Panc1 (cell line): ENCODE data around the gene CHST5. TPM values are rescaled to one million over a fixed set of nuclear protein-coding genes. Genes with fewer than 3 reads are reported as not detected.
"Not testable (repeated sequence)": the region's sequence is repeated elsewhere in the genome, so short reads cannot be mapped to it uniquely, and the experiment has no call there.

Experiments used
- ATAC-seq: fragments of 200-7000 bp; cut with Tn5 transposase; 2 replicates; pipeline ENCODE4 v1.9.1; 2020; ENCODE audit warnings: mild to moderate bottlenecking, moderate library complexity
- BruUV-seq: library from RNA; stranded (reverse); fragments of 400-500 nt; replicated peaks from 2 replicates; lab custom pipeline; 2021; lab: Mats Ljungman, UMichigan
- CTCF ChIA-PET: fragments of 300-600 bp; sonication (Branson Sonifier 250); formaldehyde crosslinking; loops from one replicate; lab custom pipeline; 2022; ENCODE audit warnings: antibody characterized with exemption; lab: Charles Lee
- POLR2A ChIA-PET: fragments of 300-600 bp; sonication (Branson Sonifier 250); formaldehyde crosslinking; loops from one replicate; lab custom pipeline; 2022; ENCODE audit warnings: antibody characterized with exemption; lab: Charles Lee
- DNase-seq: peaks from one replicate; pipeline ENCODE4 v3.0.0-alpha.2; 2010; ENCODE audit warnings: low read depth, low spot score
- H3K27ac ChIP-seq: 2 replicates; pipeline ENCODE4 v1.5.1; 2011; ENCODE audit warnings: mild to moderate bottlenecking, low read length, inconsistent platforms
- H3K27me3 ChIP-seq: fragments of 200-500 bp; sonication (Bioruptor generic); 2 replicates; pipeline ENCODE4 v1.6.0; 2014; ENCODE audit warnings: low read length, inconsistent platforms; ENCODE audit not compliant: control insufficient read depth, insufficient read depth
- H3K36me3 ChIP-seq: fragments of 200-500 bp; sonication (Bioruptor generic); 2 replicates; pipeline ENCODE4 v1.5.1; 2014; ENCODE audit warnings: inconsistent platforms, mild to moderate bottlenecking, low read length, moderate library complexity; ENCODE audit not compliant: control insufficient read depth, insufficient read depth
- H3K4me1 ChIP-seq: 2 replicates; pipeline ENCODE4 v1.5.1; 2011; ENCODE audit warnings: inconsistent platforms, mild to moderate bottlenecking, low read length, moderate library complexity; ENCODE audit not compliant: control insufficient read depth, insufficient read depth
- H3K4me3 ChIP-seq, 2 experiments: 2 replicates each; pipeline ENCODE4 v1.5.1; 2011 to 2012; ENCODE audit warnings: low read depth in 2 of 2, low read length in 2 of 2, mild to moderate bottlenecking in 2 of 2, inconsistent platforms in 1 of 2, moderate library complexity in 1 of 2
- H3K9me3 ChIP-seq: fragments of 200-500 bp; sonication (Bioruptor generic); 2 replicates; pipeline ENCODE4 v1.5.1; 2014; ENCODE audit warnings: low read depth, mild to moderate bottlenecking, inconsistent platforms, low read length, moderate library complexity; ENCODE audit not compliant: control insufficient read depth, insufficient read depth
- CTCF ChIP-seq: fragments of 450-650 bp; IDR thresholded peaks from 2 replicates; pipeline ENCODE4 v1.5.1; 2017; ENCODE audit warnings: mild to moderate bottlenecking
- POLR2AphosphoS5 ChIP-seq: IDR thresholded peaks from 2 replicates; pipeline ENCODE4 v1.6.1; 2012; ENCODE audit warnings: mild to moderate bottlenecking, low read depth, low read length, moderate library complexity
- SIN3A ChIP-seq: IDR thresholded peaks from 2 replicates; pipeline ENCODE4 v1.6.1; 2012; ENCODE audit warnings: low read depth, mild to moderate bottlenecking, low read length, moderate library complexity, borderline replicate concordance; ENCODE audit not compliant: insufficient read depth
- TCF7L2 ChIP-seq: IDR thresholded peaks from 2 replicates; pipeline ENCODE4 v1.6.1; 2011; ENCODE audit warnings: mild to moderate bottlenecking, low read depth, low read length, inconsistent platforms
- in situ Hi-C: cut with HindIII; loops from 2 replicates; pipeline ENCODE4 v1.10.0; 2016; ENCODE audit warnings: low sequenced_read_pairs, low pct_unique_long_range_greater_than_20kb
- intact Hi-C: fragments of 100-400 bp; cut with micrococcal nuclease; formaldehyde crosslinking; loops from one replicate; pipeline ENCODE4 v1.10.0; 2022; ENCODE audit not compliant: unreplicated experiment
- total RNA-seq: library from RNA; stranded (reverse); gene quantifications from one replicate; pipeline ENCODE4 v1.2.1, GENCODE V29; 2021; ENCODE audit not compliant: unreplicated experiment
- TF ChIP-seq, protein P1 (sequence below), 2 experiments: IDR thresholded peaks; 2 replicates each; pipeline ENCODE4 v1.6.1; 2011 to 2012; ENCODE audit warnings: low read depth in 2 of 2, control low read depth in 1 of 2, low read length in 1 of 2, mild to moderate bottlenecking in 1 of 2, moderate library complexity in 1 of 2; ENCODE audit not compliant: insufficient read depth in 1 of 2

CHST5 gene
- total RNA-seq, 1 experiment from 2014 or later = 0.15 TPM

DNA sequence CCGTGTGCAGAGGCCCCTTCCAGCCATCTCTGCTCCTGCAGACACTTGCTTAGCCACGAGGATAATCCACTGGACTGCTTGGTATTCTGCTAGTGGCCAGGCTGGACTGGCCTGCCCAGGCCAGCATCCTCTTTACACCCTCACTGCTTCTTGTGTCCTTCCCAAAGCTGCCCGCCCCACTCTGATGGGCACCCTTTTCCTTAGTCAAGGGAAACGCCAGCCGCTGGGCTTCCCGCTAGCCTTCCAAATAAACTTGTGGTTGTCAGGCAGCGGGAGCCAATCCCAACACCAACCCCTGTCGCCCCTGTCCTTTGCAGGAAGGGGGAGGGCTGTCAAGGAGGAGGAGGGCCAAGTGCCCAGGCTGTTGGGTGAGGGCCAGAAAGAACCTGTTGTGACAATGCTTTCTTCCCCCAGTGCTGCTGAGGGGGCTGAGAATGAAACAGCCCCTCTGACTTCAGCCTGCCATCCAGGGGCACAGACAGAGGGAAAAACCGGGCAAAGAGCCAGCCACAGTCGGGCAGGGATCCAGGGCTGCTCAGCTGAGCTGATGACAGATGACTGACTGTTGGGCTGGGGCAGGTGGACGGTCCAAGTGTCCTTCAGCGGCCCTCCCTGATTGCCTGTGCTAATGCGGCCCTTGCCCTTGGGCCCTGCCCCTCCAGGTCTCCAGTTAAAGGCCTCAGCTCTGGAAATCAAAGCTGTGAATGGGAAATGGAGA, 37.1 kb downstream of the CHST5 start:
- H3K36me3 ChIP-seq, POLR2A ChIA-PET, BruUV-seq, H3K4me3 ChIP-seq, CTCF ChIA-PET, H3K27me3 ChIP-seq, H3K9me3 ChIP-seq, intact Hi-C loops, H3K27ac ChIP-seq, H3K4me1 ChIP-seq, DNase-seq, in situ Hi-C loops: not testable (repeated sequence)
- ATAC-seq = peak; percentile 62; the same call in 1 of the 2 replicates

DNA sequence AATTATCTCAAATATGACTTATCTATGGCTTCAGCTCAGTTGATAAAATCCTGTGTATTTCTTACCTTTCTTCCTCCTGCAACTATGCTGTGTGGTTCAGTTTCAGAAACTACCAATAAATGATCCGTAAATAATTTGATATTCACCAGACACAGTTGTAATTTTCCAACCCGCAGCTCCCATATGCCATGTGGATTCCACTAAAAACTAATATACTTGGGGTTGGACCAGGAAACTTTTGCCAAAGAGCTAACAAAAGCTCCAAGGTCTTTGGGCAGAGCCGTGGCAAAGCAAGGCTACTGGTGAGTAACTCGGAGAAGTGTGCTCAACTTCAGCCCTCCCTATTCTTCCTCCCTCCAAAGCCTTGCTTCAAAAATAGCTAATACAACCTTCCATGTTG, 38.4 kb downstream of the CHST5 start:
- in situ Hi-C loops = no loop called here
- Histone ChIP-seq H3K27ac (no peak overlapping the region), H3K27me3 (no peaks in the 10 kb centered on the region), H3K4me3 (no peak overlapping the region), H3K36me3 (no peaks in the 10 kb centered on the region), H3K4me1 (no peaks in the 10 kb centered on the region), H3K9me3 (no peaks in the 10 kb centered on the region)
- no peak for DNase-seq
- no TSS peak for BruUV-seq
- CTCF ChIA-PET = interaction anchor here (0.6 kb wide), 1 partner anchor 18 kb away, joined by 4 read pairs; no protein-coding TSS in a partner anchor
- no peak for ATAC-seq
- intact Hi-C loops = no loop called here
- TF ChIP-seq, protein P1, sequence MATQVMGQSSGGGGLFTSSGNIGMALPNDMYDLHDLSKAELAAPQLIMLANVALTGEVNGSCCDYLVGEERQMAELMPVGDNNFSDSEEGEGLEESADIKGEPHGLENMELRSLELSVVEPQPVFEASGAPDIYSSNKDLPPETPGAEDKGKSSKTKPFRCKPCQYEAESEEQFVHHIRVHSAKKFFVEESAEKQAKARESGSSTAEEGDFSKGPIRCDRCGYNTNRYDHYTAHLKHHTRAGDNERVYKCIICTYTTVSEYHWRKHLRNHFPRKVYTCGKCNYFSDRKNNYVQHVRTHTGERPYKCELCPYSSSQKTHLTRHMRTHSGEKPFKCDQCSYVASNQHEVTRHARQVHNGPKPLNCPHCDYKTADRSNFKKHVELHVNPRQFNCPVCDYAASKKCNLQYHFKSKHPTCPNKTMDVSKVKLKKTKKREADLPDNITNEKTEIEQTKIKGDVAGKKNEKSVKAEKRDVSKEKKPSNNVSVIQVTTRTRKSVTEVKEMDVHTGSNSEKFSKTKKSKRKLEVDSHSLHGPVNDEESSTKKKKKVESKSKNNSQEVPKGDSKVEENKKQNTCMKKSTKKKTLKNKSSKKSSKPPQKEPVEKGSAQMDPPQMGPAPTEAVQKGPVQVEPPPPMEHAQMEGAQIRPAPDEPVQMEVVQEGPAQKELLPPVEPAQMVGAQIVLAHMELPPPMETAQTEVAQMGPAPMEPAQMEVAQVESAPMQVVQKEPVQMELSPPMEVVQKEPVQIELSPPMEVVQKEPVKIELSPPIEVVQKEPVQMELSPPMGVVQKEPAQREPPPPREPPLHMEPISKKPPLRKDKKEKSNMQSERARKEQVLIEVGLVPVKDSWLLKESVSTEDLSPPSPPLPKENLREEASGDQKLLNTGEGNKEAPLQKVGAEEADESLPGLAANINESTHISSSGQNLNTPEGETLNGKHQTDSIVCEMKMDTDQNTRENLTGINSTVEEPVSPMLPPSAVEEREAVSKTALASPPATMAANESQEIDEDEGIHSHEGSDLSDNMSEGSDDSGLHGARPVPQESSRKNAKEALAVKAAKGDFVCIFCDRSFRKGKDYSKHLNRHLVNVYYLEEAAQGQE (IDR thresholded peaks at IDR 0.05; ENCODE audit: insufficient read depth in 1 of 2, low read depth in 2 of 2, low read length in 1 of 2) = no peak
- no peak for TF ChIP-seq TCF7L2
- TF ChIP-seq CTCF = no peak
- no peak for TF ChIP-seq SIN3A
- POLR2A ChIA-PET = no interaction called here

GRCh38 chr16:75495076-75495674, 40.7 kb downstream of the CHST5 start, which contains the start of gene CHST6:
TSS of gene CHST6 (minus strand) at chr16:75495441. CDS start at chr16:75479828, 15,613 bp downstream.
- POLR2A ChIA-PET = no interaction called here

More at GRCh38 chr16:75495076-75495674, 40.7 kb downstream of the CHST5 start, which contains the start of gene CHST6:
- no peaks in the 10 kb centered on the region for H3K9me3 ChIP-seq
- in situ Hi-C loops = no loop called here
- CTCF ChIA-PET = no interaction called here
- H3K27me3 ChIP-seq = no peaks in the 10 kb centered on the region
- no peak for ATAC-seq
- intact Hi-C loops = no loop called here
- DNase-seq = no peak
- no peak within 1 kb of the TSS for H3K4me3 ChIP-seq
- H3K36me3 ChIP-seq = no peaks in the 10 kb centered on the region
- H3K4me1 ChIP-seq = 0 out of 2 replicates have a peak, but pooled peaks cover 5% of the 10 kb centered on the region
- BruUV-seq = no TSS peak
- TF ChIP-seq, protein P1 (IDR thresholded peaks at IDR 0.05; ENCODE audit: insufficient read depth in 1 of 2, low read depth in 2 of 2, low read length in 1 of 2) = no peak
- TF ChIP-seq CTCF = no peak
- no peak for TF ChIP-seq SIN3A
- TF ChIP-seq TCF7L2 = no peak
- TF ChIP-seq POLR2AphosphoS5 = no peak
- H3K27ac ChIP-seq = no peak within 1 kb of the TSS
